Prostate gland (tissue), 2 donors: ENCODE data around the gene TVP23B. TPM values are rescaled to one million over a fixed set of nuclear protein-coding genes. Genes with fewer than 3 reads are reported as not detected.
"Not testable (repeated sequence)": the region's sequence is repeated elsewhere in the genome, so short reads cannot be mapped to it uniquely, and the experiment has no call there.

Source experiments
- DNase-seq: peaks from one replicate; pipeline ENCODE4 v3.0.0-alpha.2; 2019; ENCODE audit warnings: low spot score
- H3K27ac ChIP-seq, 2 donors: fragments of 200-600 bp; sonication (generic); 2 replicates each; pipeline ENCODE4 v1.5.1; 2017 to 2019
- H3K27me3 ChIP-seq: fragments of 200-600 bp; sonication (generic); replicated peaks from 2 replicates; pipeline ENCODE4 v1.5.1; 2019; ENCODE audit not compliant: insufficient read depth
- H3K36me3 ChIP-seq, 2 donors: fragments of 200-600 bp; sonication (generic); 1 replicate in 1 of 2; 2 replicates in 1 of 2; pipeline versions ENCODE4 v1.5.1 to v1.8.1; 2017 to 2019
- H3K4me1 ChIP-seq: fragments of 200-600 bp; sonication (generic); replicated peaks from 2 replicates; pipeline ENCODE4 v1.5.1; 2019
- H3K4me3 ChIP-seq, 2 donors: fragments of 200-600 bp; sonication (generic); 2 replicates each; pipeline ENCODE4 v1.5.1; 2017 to 2019
- H3K9me3 ChIP-seq: fragments of 200-600 bp; sonication (generic); 2 replicates; pipeline ENCODE4 v1.5.1; 2017
- POLR2A ChIP-seq: fragments of 450-650 bp; IDR thresholded peaks from one replicate; pipeline ENCODE4 v1.6.1; 2016; ENCODE audit warnings: antibody characterized with exemption, mild to moderate bottlenecking
- POLR2AphosphoS5 ChIP-seq: sonication (generic); formaldehyde crosslinking; IDR thresholded peaks from one replicate; pipeline ENCODE4 v1.6.1; 2017; ENCODE audit warnings: antibody characterized with exemption
- WGBS: methylation state at CpG from one replicate; pipeline ENCODE4 v1.1.5; 2018; 5-methylcytosine and 5-hydroxymethylcytosine counted together
- intact Hi-C: fragments of 100-400 bp; cut with DNase I; formaldehyde crosslinking; loops from one replicate; pipeline ENCODE4 v1.14.2; 2022
- total RNA-seq, 2 donors: library from RNA; depleted of rRNA; stranded (reverse); fragments of >200 nt; gene quantifications; one replicate each; pipeline ENCODE4 v1.1.0, GENCODE V29; 2016
- TF ChIP-seq, protein P1 (sequence below), 4 experiments: fragments of 200-600 bp in 2 of 4; fragments of 450-650 bp in 2 of 4; sonication (generic) in 2 of 4; IDR thresholded peaks; 1 replicate in 3 of 4; 2 replicates in 1 of 4; pipeline ENCODE4 v1.5.1; 2016 to 2019; ENCODE audit warnings: antibody characterized with exemption in 4 of 4, mild to moderate bottlenecking in 2 of 4, moderate library complexity in 2 of 4

The TVP23B gene
- total RNA-seq, 2 donors from 2014 or later, result 39.8 to 43.7 TPM

GRCh38 chr17:18755969-18756368 lies 25.0 kb upstream of the TVP23B start:
- H3K4me3 ChIP-seq, H3K9me3 ChIP-seq, intact Hi-C loops, H3K27me3 ChIP-seq, H3K27ac ChIP-seq, H3K36me3 ChIP-seq, DNase-seq, H3K4me1 ChIP-seq: not testable (repeated sequence)
- WGBS, result 73% methylated on average over 4 of the region's 4 CpGs

DNA sequence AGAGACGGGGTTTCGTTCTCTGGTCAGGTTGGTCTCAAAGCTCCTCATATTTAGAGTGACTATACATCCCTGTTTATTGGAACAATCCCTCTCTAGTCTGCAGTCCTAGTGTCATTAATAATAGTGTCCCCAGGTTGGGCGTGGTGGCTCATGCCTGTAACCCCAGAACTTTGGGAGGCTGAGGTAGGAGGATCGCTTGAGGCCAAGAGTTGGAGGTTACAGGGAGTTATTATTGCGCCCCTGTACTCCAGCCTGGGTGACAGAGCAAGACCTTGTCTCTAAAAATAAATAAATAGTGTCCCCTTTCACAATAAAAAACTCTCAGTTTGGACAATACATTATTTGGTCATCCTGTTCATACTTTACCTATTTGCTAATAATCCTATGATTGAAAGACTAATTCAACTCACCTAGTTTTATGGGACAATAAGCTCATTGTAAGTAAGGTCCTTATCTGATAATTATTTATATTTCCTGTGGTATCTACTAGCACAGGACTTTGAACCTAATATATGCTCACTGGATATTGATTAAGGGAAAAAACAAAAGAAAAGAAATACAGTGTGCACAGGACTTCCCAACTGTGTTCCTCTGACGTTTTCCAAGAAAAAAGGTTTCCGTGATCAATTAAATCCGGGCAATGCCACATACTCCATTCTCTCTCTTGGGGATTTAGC lies 23.5 kb upstream of the TVP23B start:
- DNase-seq, intact Hi-C loops, H3K27me3 ChIP-seq, H3K4me1 ChIP-seq, H3K9me3 ChIP-seq, H3K36me3 ChIP-seq, H3K4me3 ChIP-seq, H3K27ac ChIP-seq: not testable (repeated sequence)
- WGBS, result 91% methylated on average over 8 of the region's 8 CpGs

GRCh38 chr17:18758344-18758743 lies 22.6 kb upstream of the TVP23B start:
- H3K4me3 ChIP-seq, DNase-seq, H3K9me3 ChIP-seq, H3K27ac ChIP-seq, H3K4me1 ChIP-seq, H3K27me3 ChIP-seq, intact Hi-C loops, H3K36me3 ChIP-seq: not testable (repeated sequence)
- WGBS, result 100% methylated on average over 1 of the region's 6 CpGs

DNA sequence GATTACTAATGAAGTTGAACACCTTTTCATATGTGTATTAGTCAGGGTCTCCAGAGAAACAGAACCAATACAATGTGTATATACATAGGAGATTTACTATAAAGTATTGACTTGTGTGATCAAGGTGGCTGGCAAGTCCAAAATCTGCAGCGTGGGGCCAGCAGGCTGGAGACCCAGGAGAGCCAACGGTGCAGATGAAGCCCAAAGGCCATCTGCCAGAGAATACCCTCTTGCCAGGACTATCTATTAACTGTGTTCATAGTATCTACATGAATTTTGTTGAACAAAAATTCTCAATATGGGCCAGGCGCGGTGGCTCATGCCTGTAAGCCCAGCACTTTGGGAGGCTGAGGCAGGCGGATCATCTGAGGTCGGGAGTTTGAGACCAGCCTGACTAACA lies 20.8 kb upstream of the TVP23B start:
- H3K4me1 ChIP-seq, DNase-seq, H3K4me3 ChIP-seq, H3K36me3 ChIP-seq, H3K27ac ChIP-seq, H3K27me3 ChIP-seq, intact Hi-C loops, H3K9me3 ChIP-seq: not testable (repeated sequence)
- WGBS, result 79% methylated on average over 5 of the region's 6 CpGs

DNA sequence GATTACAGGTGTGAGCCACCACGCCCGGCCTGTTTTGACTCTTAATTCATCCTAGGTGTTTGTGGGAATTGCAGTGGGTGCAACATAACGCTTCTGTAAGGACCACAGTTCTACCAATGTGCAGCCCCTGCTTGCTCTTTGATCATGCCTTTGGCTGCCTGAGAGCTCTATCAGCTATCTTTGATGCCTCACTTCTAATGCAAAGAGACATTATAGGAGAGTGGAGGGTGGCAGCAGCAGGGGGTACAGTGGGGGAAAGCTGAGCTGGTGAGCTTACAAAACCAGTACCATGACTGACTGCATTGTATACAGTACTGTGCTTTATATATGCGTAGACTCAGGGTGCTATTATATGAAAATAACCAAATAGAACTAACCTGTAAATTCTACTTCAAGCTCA lies 10.4 kb upstream of the TVP23B start:
- H3K27ac ChIP-seq, H3K9me3 ChIP-seq, intact Hi-C loops, H3K27me3 ChIP-seq, DNase-seq, H3K4me3 ChIP-seq, H3K4me1 ChIP-seq, H3K36me3 ChIP-seq: not testable (repeated sequence)
- WGBS, result 79% methylated on average over 1 of the region's 4 CpGs

GRCh38 chr17:18771066-18771465 lies 9.9 kb upstream of the TVP23B start:
- H3K27me3 ChIP-seq, H3K36me3 ChIP-seq, H3K27ac ChIP-seq, H3K4me1 ChIP-seq, DNase-seq, H3K9me3 ChIP-seq, intact Hi-C loops, H3K4me3 ChIP-seq: not testable (repeated sequence)
- WGBS, result 35% methylated on average over 4 of the region's 4 CpGs

DNA sequence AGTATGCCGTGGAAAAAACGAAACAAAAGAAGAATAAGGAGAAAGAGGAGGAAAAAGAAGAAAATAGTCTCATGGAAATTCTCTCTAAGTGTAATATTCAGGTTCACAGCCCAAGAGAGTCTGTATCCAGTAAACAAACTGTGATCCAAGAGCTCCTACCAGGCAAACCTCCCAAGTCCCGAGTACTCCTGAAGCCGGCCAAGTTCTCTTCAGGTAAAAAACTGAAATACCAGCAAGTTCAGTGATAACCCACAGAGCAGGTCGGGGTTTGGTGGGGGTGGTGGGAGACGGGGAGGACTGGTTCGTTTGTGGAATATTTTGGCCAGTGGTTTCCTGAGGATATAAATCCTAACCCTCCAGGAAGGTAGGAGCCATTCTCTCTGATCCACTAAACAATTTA lies 8.5 kb upstream of the TVP23B start:
- H3K4me1 ChIP-seq, result no peaks in the 10 kb centered on the region
- no peaks in the 10 kb centered on the region for H3K27me3 ChIP-seq
- no peak for TF ChIP-seq POLR2AphosphoS5
- TF ChIP-seq, protein P1, sequence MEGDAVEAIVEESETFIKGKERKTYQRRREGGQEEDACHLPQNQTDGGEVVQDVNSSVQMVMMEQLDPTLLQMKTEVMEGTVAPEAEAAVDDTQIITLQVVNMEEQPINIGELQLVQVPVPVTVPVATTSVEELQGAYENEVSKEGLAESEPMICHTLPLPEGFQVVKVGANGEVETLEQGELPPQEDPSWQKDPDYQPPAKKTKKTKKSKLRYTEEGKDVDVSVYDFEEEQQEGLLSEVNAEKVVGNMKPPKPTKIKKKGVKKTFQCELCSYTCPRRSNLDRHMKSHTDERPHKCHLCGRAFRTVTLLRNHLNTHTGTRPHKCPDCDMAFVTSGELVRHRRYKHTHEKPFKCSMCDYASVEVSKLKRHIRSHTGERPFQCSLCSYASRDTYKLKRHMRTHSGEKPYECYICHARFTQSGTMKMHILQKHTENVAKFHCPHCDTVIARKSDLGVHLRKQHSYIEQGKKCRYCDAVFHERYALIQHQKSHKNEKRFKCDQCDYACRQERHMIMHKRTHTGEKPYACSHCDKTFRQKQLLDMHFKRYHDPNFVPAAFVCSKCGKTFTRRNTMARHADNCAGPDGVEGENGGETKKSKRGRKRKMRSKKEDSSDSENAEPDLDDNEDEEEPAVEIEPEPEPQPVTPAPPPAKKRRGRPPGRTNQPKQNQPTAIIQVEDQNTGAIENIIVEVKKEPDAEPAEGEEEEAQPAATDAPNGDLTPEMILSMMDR (IDR thresholded peaks at IDR 0.05), result no peak
- TF ChIP-seq POLR2A, result no peak
- no peaks in the 10 kb centered on the region for H3K36me3 ChIP-seq
- no peak overlapping the region for H3K27ac ChIP-seq
- no peaks in the 10 kb centered on the region for H3K9me3 ChIP-seq
- no peak overlapping the region for H3K4me3 ChIP-seq
- no peak for DNase-seq
- 54% methylated on average over 7 of the region's 7 CpGs for WGBS
- intact Hi-C loops, result no loop called here

DNA sequence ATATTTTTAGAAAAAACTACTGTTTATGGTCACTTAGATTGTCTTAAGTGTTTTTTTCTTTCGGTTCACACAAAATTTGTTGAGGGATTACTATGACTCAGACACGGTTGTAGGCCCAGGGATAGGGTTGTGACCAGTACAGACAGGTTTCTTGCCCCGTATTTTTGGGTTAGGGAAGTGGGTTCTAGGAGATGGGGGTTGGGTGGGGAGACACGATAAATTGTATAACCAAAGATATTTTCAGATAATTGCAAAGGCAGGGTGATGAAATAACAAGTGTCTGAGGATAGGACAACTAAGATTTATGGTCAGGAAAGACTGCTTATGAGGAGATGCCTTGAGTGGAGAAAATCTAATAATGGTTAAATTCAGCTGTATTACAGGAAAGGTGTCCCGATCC lies 822 bp downstream of the TVP23B start:
- H3K27ac ChIP-seq, H3K9me3 ChIP-seq, H3K4me1 ChIP-seq, H3K36me3 ChIP-seq, intact Hi-C loops, H3K27me3 ChIP-seq, DNase-seq: not testable (repeated sequence)
- H3K4me3 ChIP-seq, result peak overlapping the region; percentile 41 to 50
- WGBS, result no CpG with 5 or more reads among the region's 5 CpGs

GRCh38 chr17:18785933-18786332 lies 5.0 kb downstream of the TVP23B start:
- H3K27me3 ChIP-seq, H3K9me3 ChIP-seq, H3K36me3 ChIP-seq, H3K4me1 ChIP-seq, DNase-seq, intact Hi-C loops, H3K4me3 ChIP-seq, H3K27ac ChIP-seq: not testable (repeated sequence)
- WGBS, result 83% methylated on average over 1 of the region's 1 CpG

DNA sequence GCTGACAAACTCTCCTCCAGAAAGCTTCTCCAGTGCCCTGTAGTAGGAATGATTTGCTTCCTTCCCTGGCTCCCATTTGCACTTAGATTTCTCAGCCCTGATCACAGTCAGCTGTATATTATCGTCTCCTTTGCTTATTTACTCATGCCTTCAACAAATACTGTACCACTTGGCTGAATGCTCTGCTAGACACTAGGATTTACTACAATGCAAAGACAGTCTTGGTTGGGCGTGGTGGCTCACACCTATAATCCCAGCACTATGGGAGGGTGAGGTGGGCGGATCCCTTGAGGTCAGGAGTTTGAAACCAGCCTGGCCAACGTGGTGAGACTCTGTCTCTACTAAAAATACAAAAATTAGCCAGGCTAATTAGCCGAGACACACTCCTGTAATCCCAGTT lies 5.9 kb downstream of the TVP23B start:
- intact Hi-C loops, result not testable (repeated sequence)

DNA sequence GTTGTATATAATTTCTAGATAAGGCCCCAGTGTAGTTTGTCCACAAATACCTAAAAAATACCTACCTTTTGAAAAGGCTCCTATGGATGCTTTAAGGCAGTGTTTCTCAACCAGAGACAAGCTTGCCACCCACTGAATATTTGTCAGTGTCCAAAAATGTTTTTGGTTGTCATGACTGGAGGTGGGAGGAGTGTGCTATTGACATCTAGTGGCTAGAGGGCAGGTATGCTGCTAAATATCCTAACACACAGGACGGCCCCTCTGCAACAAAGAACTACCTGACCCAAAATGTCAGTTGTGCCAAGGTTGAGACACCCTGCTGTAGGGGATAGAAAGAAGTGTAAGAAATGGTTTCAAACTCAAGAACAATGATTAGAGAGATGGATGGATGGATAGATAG lies 10.4 kb downstream of the TVP23B start:
- intact Hi-C loops, H3K4me1 ChIP-seq, H3K4me3 ChIP-seq, H3K27ac ChIP-seq, H3K9me3 ChIP-seq, DNase-seq, H3K36me3 ChIP-seq, H3K27me3 ChIP-seq: not testable (repeated sequence)
- WGBS, result 31% methylated on average over 1 of the region's 1 CpG

More for the DNA sequence above, 5.9 kb downstream of the TVP23B start:
- not testable (repeated sequence) for H3K9me3 ChIP-seq, H3K4me1 ChIP-seq, H3K27me3 ChIP-seq, H3K27ac ChIP-seq, DNase-seq, H3K4me3 ChIP-seq, H3K36me3 ChIP-seq
- 71% methylated on average over 4 of the region's 5 CpGs for WGBS

DNA sequence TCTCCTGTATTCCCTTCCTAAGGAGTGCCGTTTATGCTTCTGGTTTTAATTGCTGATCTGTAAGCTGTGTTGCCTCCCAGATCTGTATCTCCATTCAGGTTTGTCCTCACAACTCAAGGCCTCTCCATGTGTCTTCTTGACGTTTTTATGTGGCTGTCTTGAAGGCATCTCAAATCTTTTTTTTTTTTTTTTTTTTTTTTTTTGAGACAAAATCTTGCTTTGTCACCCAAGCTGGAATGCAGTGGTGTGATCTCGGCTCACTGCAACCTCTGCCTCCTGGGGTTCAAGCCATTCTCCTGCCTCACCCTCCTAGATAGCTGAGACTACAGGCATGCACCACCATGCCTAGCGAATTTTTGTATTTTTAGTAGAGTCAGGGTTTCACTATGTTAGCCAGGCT lies 13.9 kb downstream of the TVP23B start:
- WGBS, result 44% methylated on average over 4 of the region's 4 CpGs
- not testable (repeated sequence) for H3K4me1 ChIP-seq

More for the DNA sequence above, 13.9 kb downstream of the TVP23B start:
- H3K27me3 ChIP-seq, H3K4me3 ChIP-seq, intact Hi-C loops, H3K9me3 ChIP-seq, H3K36me3 ChIP-seq, DNase-seq, H3K27ac ChIP-seq: not testable (repeated sequence)
